ENCODE data around the gene NANP.

- no peak for TF ChIP-seq POLR2A (IDR thresholded peaks at IDR 0.05)
- no peak for TF ChIP-seq CTCF (IDR thresholded peaks at IDR 0.05)
These were observed 44.6 kb upstream of the NANP start for GRCh38 chr20:25668446-25668845.

Measured in esophagus squamous epithelium (tissue), 4 donors.